ENCODE data around the gene ATF7IP2. TPM values are rescaled to one million over a fixed set of nuclear protein-coding genes. Genes with fewer than 3 reads are reported as not detected.

ATF7IP2 gene
- total and polyA plus RNA-seq, 2 of the 13 experiments (the other 11 are each of a cell fraction or from before 2014, with no cell fraction given), result 117 to 217 TPM

GRCh38 chr16:10391339-10391738 lies 5.5 kb downstream of the ATF7IP2 start (continued):
- TF ChIP-seq, protein P1, sequence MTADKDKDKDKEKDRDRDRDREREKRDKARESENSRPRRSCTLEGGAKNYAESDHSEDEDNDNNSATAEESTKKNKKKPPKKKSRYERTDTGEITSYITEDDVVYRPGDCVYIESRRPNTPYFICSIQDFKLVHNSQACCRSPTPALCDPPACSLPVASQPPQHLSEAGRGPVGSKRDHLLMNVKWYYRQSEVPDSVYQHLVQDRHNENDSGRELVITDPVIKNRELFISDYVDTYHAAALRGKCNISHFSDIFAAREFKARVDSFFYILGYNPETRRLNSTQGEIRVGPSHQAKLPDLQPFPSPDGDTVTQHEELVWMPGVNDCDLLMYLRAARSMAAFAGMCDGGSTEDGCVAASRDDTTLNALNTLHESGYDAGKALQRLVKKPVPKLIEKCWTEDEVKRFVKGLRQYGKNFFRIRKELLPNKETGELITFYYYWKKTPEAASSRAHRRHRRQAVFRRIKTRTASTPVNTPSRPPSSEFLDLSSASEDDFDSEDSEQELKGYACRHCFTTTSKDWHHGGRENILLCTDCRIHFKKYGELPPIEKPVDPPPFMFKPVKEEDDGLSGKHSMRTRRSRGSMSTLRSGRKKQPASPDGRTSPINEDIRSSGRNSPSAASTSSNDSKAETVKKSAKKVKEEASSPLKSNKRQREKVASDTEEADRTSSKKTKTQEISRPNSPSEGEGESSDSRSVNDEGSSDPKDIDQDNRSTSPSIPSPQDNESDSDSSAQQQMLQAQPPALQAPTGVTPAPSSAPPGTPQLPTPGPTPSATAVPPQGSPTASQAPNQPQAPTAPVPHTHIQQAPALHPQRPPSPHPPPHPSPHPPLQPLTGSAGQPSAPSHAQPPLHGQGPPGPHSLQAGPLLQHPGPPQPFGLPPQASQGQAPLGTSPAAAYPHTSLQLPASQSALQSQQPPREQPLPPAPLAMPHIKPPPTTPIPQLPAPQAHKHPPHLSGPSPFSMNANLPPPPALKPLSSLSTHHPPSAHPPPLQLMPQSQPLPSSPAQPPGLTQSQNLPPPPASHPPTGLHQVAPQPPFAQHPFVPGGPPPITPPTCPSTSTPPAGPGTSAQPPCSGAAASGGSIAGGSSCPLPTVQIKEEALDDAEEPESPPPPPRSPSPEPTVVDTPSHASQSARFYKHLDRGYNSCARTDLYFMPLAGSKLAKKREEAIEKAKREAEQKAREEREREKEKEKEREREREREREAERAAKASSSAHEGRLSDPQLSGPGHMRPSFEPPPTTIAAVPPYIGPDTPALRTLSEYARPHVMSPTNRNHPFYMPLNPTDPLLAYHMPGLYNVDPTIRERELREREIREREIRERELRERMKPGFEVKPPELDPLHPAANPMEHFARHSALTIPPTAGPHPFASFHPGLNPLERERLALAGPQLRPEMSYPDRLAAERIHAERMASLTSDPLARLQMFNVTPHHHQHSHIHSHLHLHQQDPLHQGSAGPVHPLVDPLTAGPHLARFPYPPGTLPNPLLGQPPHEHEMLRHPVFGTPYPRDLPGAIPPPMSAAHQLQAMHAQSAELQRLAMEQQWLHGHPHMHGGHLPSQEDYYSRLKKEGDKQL (CRISPR knock-in tag; IDR thresholded peaks at IDR 0.05; ENCODE audit: low read depth), result no peak
- no peak for TF ChIP-seq ZNF660 (CRISPR knock-in tag; IDR thresholded peaks at IDR 0.05; ENCODE audit: borderline replicate concordance, low read depth)
- no peak for TF ChIP-seq MED13 (CRISPR knock-in tag; IDR thresholded peaks at IDR 0.05)
- TF ChIP-seq ZNF556 (CRISPR knock-in tag; IDR thresholded peaks at IDR 0.05; ENCODE audit: borderline replicate concordance), result no peak
- no peak for TF ChIP-seq ZNF292 (CRISPR knock-in tag; IDR thresholded peaks at IDR 0.05; ENCODE audit: borderline replicate concordance, low read depth)
- no peak for TF ChIP-seq ZNF256 (CRISPR knock-in tag; conservative IDR thresholded peaks at IDR 0.05)
- TF ChIP-seq GTF2F1 (IDR thresholded peaks at IDR 0.05; ENCODE audit: low read length), result no peak
- TF ChIP-seq KLF16 (CRISPR knock-in tag; IDR thresholded peaks at IDR 0.05), result no peak
- TF ChIP-seq AGO2 (optimal IDR thresholded peaks at IDR 0.05; ENCODE audit: low read depth, low read length), result peak; percentile 63
- TF ChIP-seq, protein P2, sequence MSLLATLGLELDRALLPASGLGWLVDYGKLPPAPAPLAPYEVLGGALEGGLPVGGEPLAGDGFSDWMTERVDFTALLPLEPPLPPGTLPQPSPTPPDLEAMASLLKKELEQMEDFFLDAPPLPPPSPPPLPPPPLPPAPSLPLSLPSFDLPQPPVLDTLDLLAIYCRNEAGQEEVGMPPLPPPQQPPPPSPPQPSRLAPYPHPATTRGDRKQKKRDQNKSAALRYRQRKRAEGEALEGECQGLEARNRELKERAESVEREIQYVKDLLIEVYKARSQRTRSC (CRISPR knock-in tag; IDR thresholded peaks at IDR 0.05; ENCODE audit: low read depth), result no peak
- 0 out of 2 replicates have a peak, but pooled peaks have one; percentile 5 for TF ChIP-seq THAP11 (CRISPR knock-in tag; IDR thresholded peaks at IDR 0.05)
- TF ChIP-seq ESRRA (CRISPR knock-in tag; IDR thresholded peaks at IDR 0.05; ENCODE audit: low read depth), result no peak
- no peak for TF ChIP-seq ZXDC (CRISPR knock-in tag; IDR thresholded peaks at IDR 0.05)
- TF ChIP-seq, protein P3, sequence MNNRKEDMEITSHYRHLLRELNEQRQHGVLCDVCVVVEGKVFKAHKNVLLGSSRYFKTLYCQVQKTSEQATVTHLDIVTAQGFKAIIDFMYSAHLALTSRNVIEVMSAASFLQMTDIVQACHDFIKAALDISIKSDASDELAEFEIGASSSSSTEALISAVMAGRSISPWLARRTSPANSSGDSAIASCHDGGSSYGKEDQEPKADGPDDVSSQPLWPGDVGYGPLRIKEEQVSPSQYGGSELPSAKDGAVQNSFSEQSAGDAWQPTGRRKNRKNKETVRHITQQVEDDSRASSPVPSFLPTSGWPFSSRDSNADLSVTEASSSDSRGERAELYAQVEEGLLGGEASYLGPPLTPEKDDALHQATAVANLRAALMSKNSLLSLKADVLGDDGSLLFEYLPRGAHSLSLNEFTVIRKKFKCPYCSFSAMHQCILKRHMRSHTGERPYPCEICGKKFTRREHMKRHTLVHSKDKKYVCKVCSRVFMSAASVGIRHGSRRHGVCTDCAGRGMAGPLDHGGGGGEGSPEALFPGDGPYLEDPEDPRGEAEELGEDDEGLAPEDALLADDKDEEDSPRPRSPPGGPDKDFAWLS (CRISPR knock-in tag; IDR thresholded peaks at IDR 0.05; ENCODE audit: borderline replicate concordance), result no peak
- TF ChIP-seq ZNF883 (CRISPR knock-in tag; IDR thresholded peaks at IDR 0.05; ENCODE audit: not compliant biosample characterization), result no peak
- TF ChIP-seq ZNF557 (CRISPR knock-in tag; IDR thresholded peaks at IDR 0.05), result no peak
- TF ChIP-seq, protein P4, sequence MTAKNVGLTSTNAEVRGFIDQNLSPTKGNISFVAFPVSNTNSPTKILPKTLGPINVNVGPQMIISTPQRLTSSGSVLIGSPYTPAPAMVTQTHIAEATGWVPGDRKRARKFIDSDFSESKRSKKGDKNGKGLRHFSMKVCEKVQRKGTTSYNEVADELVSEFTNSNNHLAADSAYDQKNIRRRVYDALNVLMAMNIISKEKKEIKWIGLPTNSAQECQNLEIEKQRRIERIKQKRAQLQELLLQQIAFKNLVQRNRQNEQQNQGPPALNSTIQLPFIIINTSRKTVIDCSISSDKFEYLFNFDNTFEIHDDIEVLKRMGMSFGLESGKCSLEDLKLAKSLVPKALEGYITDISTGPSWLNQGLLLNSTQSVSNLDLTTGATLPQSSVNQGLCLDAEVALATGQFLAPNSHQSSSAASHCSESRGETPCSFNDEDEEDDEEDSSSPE (CRISPR knock-in tag; IDR thresholded peaks at IDR 0.05), result no peak
- no peak for TF ChIP-seq ZNF563 (CRISPR knock-in tag; IDR thresholded peaks at IDR 0.05)
- TF ChIP-seq RBFOX2 (IDR thresholded peaks at IDR 0.05; ENCODE audit: low read depth, low read length), result peak; percentile 64
